Cerebellar nuclear complex (tissue), 1 donor: Measurements from ENCODE around the gene MYLK3.
"Not testable (repeated sequence)": the region's sequence is repeated elsewhere in the genome, so short reads cannot be mapped to it uniquely, and the experiment has no call there.

Source experiments
- DNase-seq, 2 experiments: peaks; one replicate each; lab custom pipeline; 2025; lab: John Stamatoyannopoulos, UW

The MYLK3 gene

DNA sequence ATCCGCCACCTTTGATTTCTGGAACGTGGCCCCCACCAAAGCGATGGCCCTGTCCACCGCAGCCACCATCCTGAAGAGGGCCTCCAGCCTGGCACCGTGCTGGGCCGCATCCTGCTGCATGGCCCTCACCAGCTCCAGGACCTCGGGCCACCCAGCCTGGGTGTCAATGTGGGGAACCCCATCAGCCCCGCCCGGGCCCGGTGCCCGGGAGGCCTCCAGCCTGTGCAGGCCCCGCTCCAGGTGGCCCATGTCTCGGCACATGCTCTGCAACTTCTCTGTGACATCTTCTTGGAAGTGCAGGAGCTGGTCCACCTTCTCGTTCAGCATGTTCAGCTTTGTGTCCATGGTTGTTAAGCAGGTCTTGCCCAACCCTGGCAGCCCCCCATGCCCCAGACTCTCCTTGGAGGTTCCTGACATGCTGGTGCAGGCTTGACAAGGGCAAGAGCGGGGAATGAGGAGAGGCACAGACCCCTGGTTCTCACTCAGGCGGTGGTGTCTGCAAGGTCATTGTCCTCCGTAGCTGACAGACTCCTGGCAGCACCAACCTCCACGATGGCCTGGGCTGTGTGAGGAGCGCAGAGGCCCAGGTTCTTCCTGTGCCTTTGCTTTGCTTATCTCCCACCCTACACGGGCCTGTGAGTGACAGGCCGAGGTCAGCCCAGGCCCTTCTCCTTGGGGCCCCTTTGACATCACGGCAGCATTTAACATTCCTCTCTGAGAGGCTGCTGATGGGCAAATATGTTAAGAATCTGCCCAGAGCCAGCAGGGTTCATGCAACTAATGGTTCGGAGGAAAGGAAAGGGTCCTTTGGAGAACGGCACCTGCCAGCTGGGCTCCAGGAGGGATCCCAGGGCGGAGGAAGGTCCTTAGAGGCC, at the start of gene MYLK3:
TSS of gene MYLK3 (minus strand) at position 568 of the 875 bp plus-strand sequence. CDS start at position 417, 151 bp downstream.
- no peak for DNase-seq

DNA sequence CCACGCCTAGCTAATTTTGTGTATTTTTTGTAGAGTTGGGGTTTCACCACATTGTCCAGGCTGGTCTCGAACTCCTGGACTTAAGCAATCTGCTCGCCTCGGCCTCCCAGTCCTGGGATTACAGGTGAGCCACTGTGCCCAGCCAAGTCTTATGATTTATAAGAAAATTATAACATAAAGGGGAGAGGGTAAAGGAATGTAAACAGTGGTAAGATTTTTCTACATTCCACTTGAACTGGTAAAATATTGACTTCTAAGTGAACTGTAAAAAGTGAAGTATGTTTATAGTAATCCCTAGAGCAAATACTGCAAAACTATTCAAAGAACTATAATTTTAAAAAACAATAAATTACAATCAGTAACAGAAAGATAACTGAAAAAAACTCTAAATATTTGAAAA, 49.4 kb upstream of the MYLK3 start:
- no peak for DNase-seq

DNA sequence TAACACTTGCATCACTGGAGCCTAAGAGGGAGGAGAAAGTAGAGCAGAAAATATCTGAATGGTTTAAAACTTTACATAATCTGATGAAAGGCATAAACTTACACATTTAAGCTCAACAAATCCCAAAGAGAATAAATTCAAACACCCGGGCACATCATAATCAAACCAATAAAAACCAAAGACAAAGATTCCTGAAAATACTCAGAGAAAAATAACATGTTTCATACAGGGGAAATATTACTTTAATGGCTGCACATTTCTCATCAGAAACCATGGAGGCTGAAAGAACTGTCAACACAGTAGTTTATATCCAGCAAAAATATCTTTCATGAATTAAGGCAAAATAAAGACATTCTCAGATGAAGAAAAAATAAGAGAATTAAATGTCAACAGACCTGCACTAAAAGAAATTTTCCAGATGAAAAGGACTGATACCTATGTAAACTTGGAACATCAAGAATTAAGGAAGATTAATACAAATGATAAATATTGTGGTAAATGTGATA, 48.7 kb upstream of the MYLK3 start:
- DNase-seq = no peak

DNA sequence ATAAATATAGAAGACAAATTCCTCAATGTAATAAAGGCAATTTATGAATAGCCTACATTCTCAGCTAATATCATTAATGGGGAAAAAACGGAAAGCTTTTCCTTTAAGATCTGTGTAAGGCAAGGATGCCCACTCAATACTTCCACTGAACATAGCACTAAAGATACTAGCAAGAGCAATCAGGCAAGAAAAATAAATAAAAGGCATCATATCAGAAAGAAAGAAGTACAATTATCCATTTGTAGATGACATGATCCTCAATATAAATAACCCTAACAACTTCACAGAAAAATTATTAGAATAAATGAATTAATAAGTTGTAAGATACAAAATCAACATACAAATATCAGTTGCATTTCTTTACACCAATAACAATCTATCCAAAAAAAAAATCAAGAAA, 45.7 kb upstream of the MYLK3 start:
- DNase-seq = no peak

DNA sequence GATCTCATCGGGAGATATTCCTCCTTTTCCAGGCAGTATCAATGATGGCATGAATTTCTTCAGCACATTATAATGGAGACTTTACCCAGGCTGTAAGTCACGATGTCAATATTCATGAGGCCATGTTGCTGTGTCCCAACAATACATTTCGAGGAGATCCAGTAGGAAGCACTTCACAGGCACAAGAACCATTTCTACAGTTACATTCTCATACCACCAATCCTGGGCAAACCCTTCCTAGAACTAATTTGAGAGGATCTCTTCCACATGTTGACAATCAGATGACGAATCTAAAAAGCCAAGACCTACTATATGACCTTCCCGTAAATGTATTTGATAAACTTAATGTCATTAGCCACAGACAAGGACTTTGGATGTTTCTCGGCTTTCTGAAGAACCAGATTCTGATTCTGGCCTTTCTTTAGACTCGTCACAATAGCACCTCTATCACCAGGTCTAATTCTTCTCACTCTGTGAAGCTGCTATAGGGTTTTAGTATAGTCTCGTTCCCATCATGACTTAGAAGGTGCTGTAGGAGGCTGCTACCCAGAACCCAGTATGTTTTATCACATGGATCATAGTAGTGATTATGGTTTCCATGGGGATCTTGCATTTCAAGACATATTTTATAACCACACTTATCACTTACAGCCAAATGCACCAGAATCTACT, 42.6 kb upstream of the MYLK3 start:
- no peak for DNase-seq

DNA sequence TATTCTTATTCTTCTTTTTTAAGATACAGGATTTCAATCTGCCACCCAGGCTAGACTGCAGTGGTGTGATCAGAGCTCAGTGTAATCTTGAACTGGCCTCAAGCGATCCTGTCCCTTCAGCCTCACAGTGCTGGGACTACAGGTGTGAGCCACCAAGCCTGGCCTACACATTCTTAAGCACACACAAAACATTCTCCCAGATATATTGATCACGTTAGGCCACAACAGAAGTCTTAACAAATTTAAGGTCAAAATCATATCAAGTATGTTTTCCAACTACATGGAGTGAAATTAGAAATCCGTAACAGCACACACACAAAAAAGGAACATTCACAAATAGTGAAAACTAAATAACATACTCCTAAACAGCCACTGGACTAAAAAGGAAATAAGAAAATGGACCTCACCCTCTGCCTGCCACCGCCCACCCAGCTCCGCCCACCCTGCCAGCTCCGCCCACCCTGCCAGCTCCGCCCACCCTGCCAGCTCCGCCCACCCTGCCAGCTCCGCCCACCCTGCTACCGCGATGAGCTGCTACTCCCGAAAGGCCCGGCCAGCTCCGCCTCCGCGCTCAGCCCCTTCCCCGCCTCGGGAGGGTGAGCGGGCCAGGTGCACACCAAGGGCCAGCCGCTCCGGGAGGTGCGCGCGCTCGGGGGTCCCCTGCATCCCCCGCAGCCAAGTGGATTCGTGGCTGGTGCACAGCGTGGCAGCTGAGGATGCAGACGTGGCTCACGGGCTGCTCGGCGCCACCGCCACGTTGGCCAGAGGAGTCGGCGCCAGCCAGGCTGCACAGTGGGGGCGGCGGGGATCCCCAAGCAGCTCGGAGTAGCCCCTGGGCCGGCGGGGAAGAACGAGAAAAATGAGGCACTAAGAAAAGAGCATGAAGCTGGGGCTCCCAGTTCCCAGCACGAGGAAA, 41.6 kb upstream of the MYLK3 start:
- no peak for DNase-seq

DNA sequence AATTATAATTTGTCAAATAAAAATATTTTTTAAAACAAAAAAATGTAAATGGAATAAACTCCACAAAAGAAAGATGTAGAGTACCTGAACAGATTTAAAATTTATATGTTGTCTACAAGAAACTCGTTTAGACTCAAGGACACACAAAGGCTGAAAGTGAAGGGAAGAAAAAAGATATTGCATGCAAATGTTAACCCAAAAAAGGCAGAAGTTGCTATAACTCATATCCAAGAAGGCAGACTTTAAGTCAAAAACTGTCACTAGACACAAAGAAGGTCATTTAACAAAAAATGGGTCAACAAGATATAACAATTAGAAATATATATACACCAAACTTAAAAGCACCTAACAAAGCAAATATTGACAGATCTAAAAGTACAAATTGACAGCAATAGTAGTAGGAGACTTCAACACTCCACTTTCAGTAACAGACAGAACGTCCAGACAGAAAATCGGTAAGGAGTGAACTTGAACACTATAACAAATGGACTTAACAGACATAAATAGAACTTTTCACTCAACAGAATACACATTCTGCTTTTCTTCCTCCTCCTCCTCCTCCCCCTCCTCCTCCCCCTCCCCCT, 40.8 kb upstream of the MYLK3 start:
- DNase-seq = no peak

DNA sequence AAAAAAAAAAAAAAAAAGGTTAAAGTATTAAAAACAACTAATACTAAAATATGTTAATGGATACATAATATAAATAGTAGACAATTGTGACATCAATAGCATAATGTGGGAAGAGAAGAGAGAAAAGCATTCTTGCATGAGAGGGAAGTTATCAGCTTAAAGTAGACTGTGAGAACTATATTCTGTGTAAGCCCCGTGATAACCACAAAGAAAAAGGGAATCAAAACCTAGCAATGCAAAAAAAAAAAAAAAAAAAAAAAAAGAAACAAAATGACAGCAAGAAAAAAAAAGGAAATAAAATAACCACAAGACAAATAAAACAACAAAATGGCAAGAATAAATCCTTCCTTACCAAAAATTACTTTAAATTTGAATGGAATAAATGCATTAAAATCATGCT, 39.8 kb upstream of the MYLK3 start:
- DNase-seq = no peak

DNA sequence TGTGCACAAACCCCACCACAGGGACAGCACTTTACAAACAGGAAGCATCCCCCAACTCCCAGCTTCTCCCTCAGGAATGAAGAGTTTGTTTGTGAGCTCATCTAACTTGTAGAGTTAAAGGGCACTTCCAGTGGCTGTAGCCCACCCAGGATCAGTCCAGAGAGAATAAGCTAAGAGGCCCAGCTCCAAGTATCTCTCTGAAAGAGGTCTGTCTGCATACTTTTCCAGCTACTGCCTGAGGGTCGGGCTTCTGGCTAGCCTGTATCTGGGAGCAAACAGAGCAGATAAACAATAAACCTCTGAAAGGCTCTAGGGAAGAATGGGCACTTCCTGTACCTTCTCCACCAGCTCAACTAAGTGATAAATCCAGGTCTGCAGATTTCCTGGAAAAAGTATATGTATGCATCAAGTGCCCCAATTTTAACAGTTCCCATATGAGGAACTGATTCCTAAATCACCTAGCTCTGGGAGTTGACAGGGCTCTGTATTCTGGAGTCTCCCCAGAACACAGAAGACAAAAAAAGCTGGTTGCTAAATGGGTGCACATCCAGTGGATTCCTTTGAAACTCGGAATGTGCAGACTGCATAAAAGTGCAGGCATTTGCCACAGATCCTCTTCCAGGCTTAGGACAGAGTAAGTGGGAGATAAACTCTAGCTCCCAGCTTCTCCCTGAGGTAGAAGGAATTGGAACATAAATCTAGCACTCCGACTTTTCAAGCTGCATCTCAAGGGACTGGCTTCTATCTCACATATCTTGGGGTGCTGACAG, 37.1 kb upstream of the MYLK3 start:
- no peak for DNase-seq

DNA sequence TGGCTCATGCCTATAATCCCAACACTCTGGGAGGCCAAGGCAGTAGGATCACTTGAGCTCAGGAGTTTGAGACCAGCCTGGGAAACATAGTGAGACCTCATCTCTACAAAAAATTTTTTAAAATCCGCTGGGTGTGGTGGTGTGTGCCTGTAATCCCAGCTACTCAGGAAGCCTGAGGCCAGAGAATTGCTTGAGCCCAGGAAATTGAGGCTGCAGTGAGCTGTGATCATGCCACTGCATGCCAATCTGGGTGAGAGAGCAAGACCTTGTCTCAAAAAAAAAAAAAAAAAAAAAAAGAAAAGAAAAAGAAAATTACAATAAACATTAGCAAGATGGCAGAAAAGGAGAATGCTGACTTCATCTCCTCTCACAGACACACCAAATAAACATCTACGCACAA, 36.4 kb upstream of the MYLK3 start:
- DNase-seq = not testable (repeated sequence)

DNA sequence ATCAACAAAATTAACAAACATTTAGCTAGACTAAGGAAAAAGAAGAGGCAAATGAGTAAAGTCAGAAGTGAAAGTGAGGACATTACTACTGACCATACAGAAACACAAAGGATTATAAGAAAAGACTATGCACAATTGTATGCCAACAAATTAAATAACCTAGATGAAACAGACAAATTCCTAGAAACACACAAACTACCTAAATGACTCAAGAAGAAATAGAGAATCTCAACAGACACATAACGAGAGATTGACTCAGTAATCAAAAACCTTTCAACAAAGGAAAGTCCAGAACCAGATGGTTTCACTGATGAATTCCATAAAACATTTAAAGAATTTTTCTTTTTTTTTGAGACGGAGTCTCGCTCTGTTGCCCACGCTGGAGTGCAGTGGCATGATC, 35.7 kb upstream of the MYLK3 start:
- DNase-seq = no peak

DNA sequence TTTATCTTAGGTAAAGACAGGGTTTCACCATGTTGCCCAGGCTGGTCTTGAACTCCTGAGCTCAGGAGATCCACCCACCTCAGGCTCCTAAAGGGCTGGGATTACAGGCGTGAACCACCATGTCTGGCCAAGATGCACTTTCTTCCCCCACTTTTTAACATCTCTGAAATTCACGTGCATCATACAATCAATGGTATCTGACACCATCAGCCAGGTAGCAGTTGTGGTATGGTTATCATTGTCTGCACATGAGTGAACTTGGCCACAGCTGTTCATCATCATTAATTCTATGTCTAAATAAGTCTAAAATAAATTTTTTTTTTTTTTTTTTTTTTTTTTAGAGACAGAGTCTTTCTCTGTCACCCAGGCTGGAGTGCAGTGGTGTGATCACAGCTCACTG, 34.2 kb upstream of the MYLK3 start:
- DNase-seq = no peak

DNA sequence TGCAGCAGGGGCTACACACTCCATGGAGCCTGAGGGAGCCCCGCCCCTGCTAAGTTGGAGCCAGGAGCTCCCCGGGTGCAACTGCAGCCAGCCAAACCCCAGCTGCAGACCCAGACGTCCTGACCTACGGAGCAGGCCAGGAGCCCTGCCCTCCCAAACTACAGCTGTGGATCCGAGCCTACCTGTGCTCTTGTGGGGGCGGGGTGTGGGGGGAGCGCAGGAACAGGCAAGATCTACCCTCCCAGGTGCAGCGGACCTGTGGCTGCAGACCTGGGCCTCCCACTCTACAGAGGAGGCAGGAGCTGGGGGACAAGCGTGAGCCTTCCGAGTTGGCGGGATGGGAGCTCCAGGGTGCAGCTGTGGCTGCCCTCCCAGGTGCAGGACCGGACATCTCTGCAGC, 29.7 kb upstream of the MYLK3 start:
- no peak for DNase-seq

DNA sequence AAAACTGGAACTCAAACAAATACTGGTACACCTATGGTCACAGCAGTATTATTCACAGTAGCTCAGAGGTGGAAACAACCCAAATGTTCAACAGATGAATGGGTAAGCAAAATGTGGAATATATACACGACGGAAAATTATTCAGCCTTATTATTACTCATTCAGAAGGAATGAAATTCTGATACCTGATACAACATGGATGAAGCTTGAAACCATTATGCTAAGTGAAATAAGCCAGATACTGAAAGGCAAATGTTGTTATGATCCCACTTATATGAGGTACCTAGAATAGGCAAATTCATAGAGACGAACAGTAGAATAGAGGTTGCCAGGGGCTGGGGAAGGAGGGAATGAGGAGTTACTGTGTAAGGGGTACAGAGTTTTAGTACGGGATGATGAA, 27.1 kb upstream of the MYLK3 start:
- DNase-seq = no peak

DNA sequence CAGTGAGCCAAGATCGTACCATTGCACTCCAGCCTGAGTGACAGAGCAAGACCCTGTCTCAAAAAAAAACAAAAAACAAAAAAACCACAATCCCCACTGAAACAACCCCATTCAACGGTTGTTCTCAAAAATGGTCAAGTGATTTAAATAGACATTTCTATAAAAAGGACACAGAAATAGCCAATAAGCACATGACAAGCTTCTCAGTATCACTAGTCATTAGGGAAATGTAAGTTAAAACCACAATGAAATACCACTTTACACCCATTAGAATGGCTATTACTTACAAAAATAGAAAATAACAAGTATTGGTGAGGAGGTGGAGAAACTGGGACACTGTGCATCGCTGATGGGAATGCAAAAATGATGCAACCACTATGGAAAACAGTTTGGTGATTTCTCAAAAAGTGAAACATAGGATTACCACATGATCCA, 26.6 kb upstream of the MYLK3 start:
- no peak for DNase-seq

DNA sequence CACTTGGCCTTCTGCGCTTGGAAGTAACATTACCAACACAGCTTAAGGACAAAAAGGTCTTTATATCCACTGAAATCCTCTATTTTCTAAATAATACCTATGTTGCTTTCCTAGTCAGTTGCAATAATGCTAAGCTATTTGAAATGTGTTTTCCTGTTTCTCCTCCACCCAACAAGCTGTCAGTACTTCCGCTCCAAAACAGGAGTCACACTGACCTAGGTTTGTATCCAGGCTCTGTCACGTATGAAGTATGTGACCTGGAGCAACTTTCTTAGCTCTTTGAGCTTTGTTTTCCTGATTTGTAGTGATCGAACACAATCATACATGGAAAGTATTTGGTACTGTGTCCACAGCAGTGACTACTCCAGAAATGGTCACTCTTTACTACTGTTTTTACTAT, 24.3 kb upstream of the MYLK3 start:
- no peak for DNase-seq

DNA sequence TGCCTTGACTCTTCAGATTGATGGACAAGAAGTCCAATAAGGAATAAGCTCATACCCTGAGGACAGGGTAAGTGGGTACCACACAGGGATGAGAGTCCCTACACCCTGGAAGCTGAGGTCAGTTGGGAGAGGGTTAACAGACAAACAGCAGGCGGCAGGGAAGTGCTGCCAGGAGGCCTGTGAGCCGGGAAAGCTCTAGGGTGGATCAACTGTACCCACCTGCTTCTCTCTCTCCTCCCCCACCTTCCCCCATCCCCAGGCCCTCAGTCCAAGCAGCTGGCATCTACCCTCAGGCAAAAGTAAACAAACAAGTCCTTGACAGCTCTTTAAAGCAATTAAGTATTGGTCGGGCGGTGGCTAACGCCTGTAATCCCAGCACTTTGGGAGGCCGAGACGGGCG, 20.7 kb upstream of the MYLK3 start:
- no peak for DNase-seq

DNA sequence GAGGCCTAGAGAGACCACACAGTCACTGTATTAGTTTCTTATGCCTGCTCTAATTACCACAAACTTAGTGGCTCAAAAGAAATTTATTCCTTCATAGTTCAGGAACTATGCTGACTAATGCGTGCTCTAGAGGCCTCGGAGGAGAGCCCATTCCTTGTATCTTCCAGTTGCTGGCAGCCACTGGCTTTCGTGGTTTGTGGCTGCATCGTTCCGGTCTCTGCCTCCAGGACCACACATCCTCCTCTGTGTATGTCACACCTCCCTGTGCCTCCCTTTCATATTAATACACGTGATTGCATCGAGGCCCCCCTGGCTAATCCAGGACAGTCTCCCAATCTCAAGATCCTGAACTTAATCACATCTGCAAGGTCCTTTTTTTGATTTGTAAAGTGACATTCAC, 16.9 kb upstream of the MYLK3 start:
- no peak for DNase-seq

DNA sequence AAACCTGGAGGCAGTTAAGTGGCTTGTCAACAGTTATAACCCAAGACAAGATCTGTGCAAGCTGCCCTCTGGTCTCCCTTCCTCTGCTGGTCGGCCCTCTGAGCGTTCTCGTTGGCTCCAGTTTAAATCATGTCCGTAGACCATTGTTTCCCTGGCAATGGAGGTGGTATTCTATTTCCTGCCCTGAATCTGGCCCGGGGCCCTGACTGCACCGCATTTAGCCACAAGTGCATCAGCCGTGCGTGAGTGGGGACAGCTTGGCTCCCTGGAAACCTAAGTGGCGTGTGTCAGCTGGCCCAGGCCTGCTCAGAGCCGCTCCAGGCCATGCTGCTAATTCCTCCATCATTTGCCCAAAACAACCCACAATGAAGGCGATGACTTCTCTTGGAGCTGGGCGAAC, 15.0 kb upstream of the MYLK3 start:
- peak; percentile 63 to 81 for DNase-seq

DNA sequence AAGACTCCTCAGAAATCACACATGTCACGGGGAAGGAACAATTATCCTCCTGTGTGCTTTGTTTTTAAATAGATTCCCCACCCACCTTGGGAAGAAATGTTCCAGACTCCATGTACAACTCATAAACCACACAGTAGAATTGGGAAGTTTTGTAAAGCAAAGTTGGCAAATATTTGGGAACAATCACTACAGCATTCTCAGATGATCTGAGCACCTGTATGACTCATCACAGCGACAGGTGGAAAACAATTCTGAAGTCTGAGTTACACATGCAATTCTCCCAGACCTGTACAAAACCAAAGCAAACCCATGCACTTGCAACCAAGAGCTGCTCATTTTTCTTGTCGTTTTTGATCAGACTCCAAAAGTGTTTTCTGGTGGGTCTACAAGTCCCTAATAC, 14.4 kb upstream of the MYLK3 start:
- DNase-seq = no peak

DNA sequence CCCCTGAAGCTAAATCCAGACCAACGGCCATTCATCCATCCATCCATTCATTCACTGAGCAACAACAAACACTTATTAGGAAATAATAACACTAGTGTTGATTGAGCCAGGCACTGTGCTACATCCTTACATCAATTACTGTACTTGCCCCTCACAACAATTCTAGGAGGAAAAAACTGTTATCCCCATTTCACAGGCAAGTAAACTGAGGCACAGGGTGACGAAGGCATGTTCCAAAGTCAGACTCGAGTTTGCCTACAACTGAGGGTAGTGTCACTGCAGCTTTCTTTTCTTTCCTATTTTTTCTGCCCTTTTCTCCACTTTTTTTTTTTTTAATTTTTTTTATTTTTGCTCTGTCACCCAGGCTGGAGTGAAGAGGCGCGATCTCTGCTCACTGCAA, 11.2 kb upstream of the MYLK3 start:
- no peak for DNase-seq
